Activated CD4-positive, alpha-beta T cell treated with anti-CD3 and anti-CD28 coated beads for 24 hours (primary cell): ENCODE data around the gene RAB22A.
"Not testable (repeated sequence)": the region's sequence is repeated elsewhere in the genome, so short reads cannot be mapped to it uniquely, and the experiment has no call there.

ENCODE experiments used
- DNase-seq, 2 donors: peaks; one replicate each; pipeline ENCODE4 v3.0.0-alpha.2; 2020; ENCODE audit warnings: low read depth in 2 of 2

Gene RAB22A

DNA sequence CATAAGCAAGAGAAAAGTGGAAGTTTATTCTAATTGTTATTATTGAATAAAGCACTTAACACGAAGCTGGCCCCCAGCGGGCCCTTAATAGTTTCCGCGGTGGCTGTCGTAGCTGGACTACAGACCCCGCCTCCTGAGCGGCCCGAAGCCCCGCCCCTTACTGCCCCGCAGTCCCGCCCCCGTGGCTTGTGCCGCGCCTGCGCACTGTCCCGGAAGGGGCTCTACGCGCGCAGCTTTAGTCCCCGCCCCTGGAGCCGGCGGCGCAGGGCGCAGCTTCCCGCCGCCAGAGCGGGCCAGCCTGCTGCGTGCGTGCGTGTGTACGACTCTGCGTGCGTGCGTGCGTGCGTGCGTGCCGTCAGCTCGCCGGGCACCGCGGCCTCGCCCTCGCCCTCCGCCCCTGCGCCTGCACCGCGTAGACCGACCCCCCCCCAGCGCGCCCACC is 79.4 kb downstream of the RAB22A start, which contains the start of gene VAPB:
TSS of gene VAPB (plus strand) at position 348 of the 442 bp plus-strand sequence. CDS start 231 bp downstream, outside the sequence.
- DNase-seq = peak; percentile 92 to 95

DNA sequence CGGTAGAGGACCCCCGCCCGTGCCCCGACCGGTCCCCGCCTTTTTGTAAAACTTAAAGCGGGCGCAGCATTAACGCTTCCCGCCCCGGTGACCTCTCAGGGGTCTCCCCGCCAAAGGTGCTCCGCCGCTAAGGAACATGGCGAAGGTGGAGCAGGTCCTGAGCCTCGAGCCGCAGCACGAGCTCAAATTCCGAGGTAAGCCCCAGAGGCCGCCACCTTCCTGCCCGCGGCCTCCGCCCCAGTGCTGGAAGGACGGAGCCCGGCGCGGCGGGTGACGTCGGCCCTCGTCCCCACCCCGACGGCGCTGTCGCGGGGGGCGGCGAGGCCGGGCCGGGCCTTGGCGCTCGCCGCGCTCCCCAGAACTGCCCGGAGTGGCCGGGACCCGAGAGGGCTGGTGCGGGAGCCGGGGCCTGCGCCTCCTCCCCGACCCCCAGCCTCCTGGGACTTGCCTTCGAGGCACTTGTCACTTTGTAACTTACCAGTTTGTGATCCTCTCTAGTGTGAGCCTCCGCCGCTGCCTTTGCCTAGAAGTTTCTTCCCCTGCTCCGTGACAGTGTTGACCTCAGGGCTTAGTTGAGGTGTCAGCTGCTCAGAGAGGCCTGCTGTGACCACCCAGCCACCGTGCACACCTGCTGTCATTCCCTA is 79.9 kb downstream of the RAB22A start:
- DNase-seq = no peak

DNA sequence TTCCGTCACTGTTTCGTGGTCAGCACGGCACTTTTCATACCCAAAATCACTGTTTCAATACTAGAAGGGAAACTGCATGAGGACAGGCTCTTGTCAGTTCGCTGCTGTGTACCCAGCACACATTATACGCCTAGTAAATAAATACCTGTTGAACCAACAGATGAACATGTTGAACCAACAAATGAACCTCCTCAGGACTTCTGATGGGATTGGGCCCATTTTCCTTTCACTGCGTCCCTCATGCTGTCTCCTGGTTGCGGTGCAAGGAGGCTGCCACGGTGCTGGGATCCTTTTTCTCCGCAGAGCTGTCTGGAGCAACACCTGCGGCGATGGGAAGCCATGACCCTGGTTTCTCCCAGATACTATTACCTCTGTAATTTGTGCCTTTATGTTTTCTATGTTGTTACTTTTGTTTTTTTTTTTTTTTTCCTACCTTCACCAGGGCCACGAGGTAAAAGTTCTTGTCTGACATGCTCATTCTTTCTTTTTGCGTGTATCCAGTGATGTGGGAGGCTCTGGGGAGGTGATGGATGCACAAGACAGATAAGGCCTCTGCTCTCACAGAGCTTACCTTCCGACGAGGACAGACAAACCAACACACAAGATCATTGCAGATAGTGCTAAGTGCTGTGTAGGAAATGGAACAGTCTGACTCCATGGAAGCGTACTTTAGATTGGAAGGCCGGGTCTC is 80.6 kb downstream of the RAB22A start:
- DNase-seq = no peak

DNA sequence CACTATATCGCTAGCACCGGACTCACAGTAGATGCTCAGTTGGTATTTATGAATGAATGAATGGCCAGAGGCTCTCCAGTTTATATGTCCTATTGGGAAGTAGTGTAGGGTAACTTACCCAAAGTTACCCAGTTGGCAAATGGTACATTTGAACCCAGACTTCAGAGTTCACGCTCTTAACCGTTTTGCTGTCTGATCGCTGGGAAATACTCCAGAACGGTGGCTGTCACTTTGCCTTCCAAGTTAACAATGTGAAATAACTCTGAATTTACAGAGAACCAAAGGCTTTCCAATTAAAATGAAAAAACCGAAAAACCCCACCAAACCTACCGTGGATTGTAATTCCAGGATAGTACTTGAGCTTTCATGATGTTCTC is 81.1 kb downstream of the RAB22A start:
- no peak for DNase-seq

DNA sequence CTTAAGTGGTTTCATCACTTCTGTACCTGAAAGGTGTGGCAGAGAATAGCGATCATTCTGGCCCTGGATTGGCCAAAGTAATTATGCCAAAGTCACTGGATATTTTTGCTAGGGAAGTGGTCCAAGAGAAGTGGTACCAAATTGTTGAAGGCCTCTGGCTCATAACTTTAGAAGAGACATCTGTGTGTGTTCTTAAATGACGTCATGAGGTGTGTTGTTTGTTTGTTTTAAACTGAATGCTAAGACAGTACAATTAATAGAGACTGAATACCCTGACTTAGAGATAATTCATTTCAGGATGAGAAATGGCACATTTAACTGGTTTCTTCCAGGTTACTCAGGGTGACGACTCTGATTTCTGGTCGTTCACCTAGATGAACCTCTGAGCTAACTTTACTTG is 82.8 kb downstream of the RAB22A start:
- DNase-seq = no peak

DNA sequence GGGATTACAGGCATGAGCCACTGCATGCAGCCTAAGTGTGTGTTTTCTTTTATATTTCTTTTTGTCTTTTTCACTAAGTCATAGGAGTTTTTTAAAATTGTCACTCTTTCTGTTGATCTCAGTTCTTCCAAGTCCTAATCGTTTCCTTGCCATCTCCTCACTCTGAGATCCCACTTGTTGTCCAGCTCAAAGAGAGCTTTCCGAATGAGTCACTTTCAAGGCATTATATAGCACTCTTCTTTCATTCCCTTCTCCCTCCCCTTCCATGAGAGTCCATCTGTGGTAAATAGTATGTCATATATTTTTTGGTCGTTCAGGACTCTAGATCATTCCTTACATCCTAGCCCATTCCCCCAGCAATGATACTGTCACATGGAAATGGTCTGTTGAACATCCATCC is 83.8 kb downstream of the RAB22A start:
- DNase-seq = no peak

DNA sequence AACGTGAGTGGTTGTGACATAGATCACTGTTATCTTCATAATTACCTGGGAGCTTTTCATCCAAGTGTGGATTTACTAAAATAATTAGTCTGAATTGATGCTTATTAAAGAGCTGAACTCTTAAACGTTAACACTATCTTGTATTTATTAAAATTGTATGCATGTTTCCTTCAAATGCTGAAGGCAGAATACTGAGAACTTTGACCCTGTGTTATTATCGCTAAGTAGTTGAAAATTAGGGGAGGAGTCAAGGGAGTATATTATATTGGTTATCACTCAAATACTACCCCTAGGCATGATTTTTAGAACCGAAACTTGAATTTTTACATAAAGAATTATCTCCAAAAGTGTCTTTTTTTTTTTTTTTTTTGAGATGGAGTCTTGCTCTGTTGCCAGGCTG is 85.3 kb downstream of the RAB22A start:
- no peak for DNase-seq

DNA sequence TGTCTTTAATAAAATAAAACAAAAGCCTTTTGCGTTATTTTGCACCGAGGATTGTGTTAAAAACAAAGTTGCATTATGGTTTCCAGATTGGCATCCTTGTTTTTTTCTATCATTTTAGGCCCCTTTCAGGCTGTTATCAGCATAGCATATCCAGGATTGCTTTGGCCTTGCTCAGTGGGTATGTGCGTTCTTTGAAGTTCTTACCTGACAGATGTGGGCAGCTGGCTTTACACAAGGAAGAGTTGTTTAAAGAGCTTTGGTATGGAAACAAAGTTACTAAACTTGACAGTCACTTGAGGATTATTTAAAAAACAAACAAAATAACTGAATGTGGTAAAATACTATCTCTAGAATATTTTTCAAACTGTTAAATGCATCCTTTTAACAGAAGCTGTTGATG is 86.1 kb downstream of the RAB22A start:
- no peak for DNase-seq

DNA sequence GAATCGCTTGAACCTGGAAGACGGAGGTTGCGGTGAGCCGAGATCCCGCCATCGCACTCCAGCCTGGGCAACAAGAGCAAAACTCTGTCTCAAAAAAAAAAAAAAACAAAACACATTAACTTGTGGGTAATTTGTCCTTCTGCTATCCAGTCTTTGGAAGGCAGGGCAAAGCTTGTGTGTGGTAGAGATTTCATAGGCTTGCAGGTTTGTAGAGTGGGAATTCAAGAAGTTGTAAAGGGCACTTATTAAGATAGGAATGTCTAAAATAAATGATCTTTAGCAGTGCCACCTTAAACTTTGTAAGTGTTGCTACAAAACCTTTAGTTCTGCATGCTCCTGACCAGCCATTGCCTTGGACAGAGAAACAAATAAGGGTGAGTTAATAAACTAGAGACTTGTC is 87.9 kb downstream of the RAB22A start:
- no peak for DNase-seq

DNA sequence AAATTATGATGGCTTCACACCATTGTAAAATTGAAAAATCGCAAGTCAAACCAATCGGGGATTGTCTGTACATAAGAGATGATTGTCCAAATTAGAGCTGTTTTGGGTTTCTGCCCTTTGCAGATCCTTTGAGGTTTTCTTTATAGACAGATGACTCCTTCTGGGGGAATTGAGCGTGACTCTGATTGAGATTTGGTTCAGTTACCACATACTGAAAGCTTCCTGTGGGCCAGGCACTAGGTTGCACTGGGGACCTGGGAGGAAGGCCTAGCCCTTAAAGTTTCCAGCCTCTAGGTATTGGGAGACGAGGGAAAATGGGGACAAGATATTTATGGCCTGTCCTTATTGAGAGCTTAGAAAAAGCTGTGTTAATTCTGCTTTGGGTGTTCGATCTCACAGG is 88.7 kb downstream of the RAB22A start:
- DNase-seq = no peak

DNA sequence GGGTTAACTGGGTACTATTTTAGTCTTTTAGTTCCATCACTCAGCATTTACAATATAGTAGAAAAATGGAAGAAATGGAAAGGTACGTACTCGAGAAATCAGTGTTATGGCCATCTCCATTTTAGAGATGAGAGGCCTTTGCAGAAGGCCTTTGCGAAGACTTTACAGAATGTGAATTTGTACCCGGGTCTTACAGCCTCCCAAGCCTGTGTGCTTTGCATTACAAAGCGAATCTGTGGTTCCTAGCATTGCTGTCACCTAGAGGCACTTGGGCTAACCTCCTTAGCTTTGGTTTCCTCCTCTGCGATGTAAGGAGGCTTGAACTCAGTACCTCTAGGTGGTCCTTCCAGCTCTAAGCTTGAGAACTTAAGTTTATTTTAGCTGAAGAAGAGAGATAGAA is 90.4 kb downstream of the RAB22A start:
- DNase-seq = no peak

DNA sequence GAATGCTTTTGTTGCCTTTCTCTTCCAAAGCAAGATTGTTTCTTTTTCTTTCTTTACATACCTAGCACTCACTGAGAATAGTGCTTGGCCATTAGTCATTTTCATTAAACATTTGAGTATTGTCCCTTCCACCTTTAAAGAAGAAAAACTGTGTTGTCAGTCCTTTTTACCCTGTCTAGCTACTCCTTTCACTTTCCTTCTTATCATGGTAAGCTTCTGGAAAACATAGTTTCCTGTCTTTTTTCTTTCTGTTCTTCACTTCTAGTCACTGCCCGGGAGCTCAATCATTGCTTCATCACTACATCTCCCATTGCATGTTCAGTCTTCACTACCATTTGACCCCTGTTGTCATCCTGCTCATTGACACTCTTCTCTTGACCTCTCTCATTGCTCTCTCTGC is 91.6 kb downstream of the RAB22A start:
- no peak for DNase-seq

DNA sequence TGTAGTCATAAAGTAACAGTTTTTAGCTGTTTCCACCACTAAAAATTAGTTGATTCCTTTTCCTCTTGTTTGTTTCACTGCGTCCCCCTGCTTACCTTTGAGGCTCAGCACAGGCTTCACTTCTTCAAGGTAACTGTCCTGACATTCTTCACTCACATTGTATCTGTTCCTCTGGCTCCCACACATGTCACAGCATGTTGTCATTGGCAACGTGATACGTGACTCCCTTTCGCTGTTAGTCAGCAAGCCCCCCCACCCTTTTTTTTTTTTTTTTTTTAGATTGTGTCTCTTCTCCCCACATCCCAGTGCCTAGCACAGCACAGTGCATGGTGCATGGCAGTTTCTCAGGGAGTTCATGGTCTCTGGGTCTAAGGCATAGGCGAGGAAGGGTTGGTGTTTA is 92.8 kb downstream of the RAB22A start:
- DNase-seq = no peak

DNA sequence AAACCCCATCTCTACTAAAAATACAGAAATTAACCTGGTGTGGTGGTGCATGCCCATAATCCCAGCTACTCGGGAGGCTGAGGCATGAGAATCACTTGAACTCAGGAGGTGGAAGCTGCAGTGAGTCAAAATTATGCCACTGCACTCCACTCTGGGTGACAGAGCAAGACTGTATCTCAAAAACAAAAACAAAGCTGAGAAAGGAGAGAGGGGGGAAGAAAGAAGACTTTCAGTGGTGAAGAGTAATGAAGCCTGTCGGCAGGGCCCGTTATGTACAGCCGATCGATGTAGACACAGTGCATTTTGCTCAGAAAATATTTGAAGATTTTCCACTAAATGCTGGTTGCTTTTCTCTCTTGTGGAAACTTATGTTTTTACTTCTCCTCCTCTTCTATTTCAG is 93.3 kb downstream of the RAB22A start:
- no peak for DNase-seq

DNA sequence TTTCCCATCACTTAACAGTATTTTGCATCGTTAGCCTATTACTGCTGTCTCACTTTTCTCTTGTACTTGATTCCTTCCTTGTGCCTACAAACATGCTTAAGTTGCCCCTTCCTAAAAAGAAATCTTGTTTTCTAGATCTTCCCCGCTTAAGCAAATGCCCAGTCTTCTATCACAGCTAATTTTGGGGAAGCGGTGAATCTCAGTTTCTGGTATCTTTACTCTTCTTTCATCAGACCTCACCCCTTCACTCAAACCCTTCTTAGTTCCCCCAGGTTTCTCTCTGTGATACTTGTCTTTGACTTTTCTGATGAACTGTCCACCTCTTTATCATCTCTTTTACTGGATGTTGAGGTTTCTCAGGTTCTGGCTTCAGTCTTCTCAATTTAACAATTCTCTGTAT is 93.8 kb downstream of the RAB22A start:
- no peak for DNase-seq

DNA sequence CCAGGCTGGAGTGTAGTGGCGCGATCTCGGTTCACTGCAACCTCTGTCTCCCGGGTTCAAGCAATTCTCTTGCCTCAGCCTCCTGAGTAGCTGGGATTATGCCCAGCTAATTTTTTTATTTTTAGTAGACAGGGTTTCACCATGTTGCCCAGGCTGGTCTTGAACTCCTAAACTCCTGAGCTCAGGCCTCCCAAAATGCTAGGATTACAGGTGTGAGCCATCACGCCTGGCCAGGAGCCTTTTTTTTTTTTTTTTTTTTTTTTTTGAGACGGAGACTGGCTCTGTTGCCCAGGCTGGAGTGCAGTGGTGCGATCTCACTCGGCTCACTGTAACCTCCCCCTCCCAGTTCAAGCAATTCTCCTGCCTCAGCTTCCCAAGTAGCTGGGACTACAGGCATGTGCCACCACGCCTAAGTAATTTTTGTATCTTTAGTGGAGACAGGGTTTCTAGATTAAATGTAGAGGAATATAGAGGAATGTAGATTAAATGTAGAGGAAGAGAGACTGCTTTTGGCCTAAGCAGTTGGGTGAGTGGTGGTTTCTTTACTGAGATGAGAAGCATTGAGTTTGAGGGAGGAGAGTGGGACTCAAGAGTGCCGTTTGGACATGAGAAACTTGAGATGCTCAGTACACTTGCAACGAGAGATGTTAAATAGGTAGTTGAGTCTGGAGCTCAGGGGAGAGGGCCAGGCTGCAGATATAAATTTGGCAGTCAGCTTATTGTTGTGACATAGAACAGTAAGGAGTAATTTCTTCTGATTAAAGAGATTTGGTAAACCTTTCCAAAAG is 96.2 kb downstream of the RAB22A start:
- DNase-seq = no peak

DNA sequence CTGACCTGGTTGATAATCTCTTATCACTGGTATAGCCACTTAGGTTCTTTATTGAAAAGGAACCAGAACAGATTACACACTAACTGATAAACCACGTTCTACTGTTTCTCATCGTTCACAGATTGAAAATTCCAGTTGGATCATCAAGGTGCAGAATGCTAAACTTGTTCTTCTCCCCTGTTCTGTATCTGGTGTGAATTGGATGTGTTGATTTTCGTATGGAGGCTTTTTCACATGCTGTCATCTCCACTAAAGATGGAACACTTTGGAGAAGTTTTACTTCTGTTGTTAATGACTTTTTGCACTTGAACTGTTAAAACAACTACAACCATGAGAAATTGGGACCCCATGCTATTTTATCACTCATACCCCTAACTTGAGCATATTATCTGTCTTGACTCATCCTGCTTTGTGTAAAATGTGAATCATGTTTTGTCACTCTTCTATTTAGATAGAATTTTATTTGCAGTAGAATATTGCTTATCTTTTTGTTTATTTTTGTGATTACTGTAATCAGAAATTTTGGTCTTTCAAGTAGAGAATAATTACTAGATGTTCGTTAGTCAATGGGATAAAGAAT is 97.0 kb downstream of the RAB22A start:
- DNase-seq = no peak

DNA sequence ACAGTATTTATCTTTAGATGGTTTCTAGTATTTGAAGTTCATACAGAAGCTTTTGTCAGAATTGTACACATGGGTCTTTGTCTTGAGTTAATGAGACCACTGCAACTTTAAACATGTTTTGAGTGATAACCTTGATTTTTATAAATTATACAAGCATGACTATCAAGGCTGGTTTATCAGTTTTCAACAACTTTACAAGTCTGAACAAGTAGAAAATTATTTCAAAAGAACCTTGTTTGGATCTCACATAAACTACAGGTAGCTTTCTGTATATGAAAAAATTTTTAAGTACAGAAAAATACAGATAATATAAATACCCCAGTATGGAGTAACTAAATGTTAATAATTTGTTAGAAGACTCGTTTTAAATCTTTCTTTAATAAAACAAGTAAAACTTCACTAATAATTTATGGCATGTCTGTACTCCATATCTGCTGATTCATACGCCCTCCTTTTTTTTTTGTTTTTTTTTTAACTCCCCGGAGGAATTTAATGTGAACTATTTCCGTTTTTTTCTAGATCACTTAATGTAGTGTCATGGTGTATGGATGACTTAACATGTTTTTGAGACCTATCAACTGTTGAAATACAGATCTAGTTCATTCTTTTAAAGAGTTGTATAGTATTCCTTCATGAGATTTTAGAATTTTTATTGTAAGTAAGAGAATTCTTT is 97.8 kb downstream of the RAB22A start:
- no peak for DNase-seq

DNA sequence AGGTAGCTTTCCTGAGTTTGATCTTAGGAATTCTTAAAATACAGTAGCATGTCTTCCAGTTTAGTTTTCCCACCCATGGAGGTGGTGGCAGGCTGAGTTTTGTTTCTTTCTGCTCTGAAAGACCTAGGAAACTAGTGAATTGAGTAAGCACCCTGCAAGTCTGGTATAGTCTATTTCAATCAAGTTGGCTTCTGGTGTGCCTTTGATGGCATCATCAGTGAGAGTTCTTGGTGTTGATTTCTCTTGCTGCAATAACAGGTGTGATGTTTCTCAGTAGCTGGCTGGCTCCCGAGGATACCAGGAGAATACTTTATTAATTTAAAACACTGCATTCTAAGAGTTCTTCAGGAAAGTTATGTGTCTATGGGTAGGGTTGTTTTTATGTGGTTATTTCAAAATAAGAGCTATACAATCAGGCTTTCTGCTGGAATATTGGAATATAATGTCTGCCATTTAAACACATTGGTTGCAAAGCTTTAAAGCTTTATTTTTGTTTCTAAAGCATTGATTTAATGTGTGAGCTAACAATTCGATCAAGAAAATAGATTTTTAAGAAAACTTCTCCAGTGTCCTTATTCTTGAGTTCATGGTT is 98.5 kb downstream of the RAB22A start:
- DNase-seq = peak in 1 of 2 donors; percentile 5

DNA sequence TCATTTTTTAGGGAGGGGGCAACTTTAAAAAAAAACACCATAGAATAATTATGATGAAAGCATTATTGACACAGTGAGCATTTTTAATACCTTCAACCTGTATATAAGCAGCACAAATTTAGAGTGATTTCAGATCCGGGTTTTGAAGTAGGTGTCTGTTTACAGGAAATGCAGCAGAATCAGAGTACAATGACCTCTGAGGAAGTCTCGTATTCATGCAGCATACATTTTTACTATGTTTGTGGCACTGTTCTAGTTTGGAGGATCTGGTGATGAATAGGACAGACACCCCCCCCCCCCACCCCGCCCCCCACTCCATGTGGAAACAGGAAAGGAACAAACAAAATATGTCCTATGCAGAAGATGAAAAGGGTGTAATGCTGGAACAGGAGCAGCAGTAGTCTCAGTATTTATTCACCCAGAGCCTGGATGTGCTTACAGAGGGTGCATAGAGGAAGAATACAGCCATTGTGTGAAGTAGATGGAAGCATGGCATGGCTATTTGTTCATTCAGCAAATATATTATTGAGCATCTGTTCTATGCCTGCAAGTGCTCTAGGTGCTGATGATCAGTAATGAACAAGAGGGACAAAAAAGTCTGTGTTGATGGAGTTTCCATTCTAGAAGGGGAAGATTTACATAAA is 99.2 kb downstream of the RAB22A start:
- no peak for DNase-seq

DNA sequence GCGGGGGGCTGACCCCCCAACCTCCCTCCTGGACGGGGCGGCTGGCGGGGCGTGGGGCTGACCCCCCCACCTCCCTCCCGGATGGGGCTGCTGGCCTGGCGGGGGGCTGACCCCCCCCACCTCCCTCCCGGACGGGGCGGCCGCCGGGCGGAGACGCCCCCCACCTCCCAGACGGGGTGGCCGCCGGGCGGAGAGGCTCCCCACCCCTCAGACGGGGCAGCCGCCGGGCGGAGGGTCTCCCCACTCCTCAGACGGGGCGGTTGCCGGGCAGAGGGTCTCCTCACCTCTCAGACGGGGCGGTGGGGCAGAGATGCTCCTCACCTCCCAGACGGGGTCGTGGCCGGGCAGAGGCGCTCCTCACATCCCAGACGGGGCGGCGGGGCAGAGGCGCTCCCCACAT is 104.7 kb downstream of the RAB22A start:
- DNase-seq = not testable (repeated sequence)
